HG03045 (cell line): ENCODE results near the gene BLACAT1.

ENCODE experiments used
- ATAC-seq: cut with Tn5 transposase; IDR thresholded peaks from one replicate; pipeline ENCODE4 v1.9.1; 2021; ENCODE audit warnings: mild to moderate bottlenecking, moderate library complexity; ENCODE audit not compliant: unreplicated experiment

The BLACAT1 gene

DNA sequence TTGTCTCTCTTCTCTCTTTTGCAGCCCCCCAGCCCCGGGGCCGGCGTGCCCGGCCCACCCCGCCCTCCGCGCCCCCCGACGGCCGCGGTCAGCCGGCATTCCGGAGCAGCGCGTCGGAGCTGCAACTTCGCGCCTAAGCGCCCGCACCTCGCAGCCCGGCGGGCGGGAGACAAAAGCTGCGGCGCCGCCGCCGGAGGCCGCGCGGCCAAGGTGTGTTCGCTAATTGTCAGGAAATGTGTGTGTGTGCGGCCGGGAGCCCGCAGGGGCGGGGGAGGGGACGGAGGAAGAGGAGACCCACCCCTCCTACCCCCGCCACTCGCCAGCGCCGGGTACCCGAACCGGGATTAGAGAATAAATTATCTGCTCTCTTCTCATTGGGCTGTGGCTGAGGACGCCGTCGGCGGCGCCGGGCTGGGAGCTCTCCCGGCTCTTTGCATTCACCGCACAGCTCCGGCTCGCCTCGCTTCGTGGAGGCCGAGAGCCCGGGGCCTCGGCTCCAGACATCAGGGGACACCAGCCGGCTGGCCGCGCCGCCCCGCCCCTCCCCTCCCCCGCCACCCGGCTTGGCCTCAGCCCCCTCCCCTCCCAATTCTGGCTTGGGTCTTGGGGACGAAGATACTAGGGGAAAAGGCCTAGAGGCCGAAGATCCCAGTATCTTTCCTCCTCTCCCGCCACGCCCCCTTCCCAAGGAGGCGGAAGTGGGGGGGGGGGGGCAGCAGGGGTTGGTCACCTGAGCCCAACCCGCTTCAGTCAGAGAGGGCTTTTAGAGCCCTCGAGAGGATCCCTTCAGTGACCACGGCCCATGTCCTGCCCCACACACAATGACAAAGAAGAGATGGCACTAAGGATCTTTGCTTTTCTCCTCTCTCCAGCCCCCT lies 1.3 kb upstream of the BLACAT1 start:
- no peak for ATAC-seq

DNA sequence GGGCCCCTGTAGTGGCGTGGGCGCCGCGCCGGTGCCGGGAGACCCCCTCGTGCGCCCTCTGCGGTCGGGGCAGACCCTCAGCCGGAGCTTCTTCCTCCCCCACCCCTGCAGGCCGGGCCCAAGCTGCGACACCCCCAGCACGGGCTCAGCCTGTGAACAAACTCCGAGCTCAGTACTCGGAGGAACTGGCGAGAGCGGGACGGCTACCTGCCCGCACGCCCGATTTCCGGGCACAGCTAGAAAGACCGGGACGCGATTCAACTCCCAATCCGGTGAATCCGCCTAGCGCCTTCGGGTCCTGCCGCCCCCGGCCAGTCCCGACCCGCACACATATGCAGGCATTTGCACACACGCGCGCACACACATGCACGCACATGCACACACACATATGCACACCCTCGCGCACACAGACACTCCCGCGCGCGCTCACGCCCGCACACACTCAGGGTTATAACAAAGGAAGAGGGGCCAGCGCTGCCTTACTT lies 580 bp upstream of the BLACAT1 start:
- no peak for ATAC-seq

DNA sequence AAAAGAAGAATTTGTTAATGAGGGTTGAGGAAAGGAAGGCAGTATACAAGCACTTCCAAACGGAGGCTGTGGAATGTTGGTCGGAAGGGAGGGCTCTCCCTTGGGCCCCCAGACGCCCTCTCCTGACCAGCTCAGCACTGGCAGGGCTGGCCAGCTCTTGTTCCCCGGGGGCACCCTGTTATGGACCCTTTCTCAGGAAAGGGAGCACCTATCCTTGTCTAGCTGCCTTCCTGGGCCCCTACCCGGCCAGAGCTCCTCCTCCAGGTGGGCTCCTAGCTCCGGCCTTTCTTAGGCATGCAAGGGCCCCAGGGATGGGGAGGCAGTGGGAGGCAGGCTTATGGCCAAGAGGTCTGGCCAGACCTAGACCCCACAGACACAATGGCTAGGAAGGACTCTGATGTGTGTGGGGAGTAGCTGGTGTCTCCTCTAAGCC lies 926 bp downstream of the BLACAT1 start:
- ATAC-seq: no peak

DNA sequence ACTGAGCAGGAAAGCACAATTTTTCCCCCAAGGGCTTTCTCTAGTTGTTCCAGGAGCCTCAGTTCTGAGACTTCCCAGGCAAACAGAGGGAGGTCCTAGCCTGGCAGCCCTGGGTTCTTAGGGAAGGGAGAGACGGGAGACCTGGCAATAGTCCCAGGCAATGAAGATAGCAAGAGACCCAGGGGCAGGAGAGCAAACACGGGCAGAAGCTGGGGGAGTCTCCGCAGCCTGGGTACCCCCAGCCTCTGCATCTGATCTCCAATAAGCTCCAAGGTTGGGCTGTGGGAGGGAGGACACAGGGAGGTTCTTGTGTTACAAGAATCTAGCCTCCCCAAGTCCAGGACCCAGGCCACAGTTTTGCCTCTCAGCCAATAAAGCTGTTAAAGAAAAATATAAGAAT lies 2.4 kb downstream of the BLACAT1 start:
- no peak for ATAC-seq

DNA sequence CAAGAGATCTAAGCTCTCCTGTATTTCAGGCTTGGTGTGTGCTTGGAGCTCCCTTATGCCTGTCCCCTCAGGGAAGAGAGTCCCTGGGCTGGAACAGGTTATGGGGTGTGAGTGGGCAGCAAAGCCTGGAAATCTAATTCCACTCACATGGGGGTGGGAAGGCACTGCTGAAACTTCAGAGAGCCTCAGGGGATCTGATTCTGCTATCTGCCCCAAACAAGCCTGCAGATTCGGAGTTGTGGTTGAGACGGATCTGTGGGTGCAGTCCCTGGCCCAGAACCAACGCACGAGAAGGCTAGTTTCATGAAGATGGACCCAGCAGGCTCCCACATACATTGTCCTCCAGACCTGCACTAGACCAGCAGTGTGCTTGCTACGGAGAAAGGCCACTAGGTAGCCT lies 2.9 kb downstream of the BLACAT1 start:
- no peak for ATAC-seq

DNA sequence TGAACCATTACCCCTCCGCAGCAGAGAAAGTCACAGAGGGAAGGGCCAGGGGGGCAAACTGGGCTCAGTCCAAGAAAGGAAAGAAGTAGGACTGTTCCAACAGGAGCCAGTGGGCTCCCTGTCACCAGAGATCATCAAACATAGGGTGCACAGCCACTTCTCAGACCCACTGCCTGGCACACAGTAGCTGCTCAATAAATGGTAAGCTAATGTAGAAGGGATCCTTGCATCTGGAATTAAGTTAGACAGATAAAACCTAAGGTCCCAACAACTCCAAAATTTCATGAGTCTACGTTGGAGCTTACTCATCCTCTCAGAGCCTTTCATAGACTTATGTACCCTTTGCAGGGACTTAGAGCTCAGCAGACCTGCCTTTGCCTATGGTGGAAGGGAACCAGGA lies 3.5 kb downstream of the BLACAT1 start:
- ATAC-seq: no peak

DNA sequence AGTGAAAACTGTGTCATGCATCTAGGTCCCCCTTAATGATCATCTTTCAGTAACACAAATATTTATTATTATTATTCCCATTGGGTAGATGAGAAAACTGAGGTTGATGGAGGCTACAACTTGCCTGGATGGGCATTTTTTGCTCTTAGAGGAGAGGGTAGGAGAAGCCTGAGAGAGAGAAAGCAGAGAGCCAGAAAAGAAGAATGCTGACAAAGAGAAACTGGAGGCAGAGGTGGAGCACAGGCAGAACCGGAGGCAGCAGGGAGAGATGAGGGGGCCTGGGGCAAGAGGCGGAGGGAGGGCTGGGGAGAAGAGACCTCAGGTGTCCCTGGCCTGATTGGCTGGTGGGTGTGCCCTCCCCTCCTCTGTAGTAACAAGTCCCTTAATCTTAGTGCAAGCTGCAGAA lies 4.1 kb downstream of the BLACAT1 start:
- ATAC-seq: no peak

DNA sequence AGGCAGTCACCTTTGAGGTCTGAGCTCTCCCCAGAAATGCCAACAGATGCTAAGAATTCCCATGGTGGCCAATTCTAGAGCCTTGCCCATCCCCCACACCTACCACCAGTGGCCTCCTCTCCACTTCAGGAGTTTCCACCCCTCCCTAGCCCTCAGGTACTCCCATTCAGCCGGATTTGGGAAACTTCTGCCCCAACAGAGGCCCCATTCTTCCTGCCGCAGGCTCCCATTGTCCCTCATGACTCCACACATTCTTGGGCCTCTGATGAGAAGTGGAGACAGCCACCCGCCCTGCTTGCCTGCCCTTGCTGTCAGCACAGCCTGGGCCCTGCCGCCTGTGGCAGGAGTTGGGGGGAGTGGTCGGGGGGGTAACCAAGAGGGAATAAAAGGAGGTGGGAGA lies 4.6 kb downstream of the BLACAT1 start:
- no peak for ATAC-seq

DNA sequence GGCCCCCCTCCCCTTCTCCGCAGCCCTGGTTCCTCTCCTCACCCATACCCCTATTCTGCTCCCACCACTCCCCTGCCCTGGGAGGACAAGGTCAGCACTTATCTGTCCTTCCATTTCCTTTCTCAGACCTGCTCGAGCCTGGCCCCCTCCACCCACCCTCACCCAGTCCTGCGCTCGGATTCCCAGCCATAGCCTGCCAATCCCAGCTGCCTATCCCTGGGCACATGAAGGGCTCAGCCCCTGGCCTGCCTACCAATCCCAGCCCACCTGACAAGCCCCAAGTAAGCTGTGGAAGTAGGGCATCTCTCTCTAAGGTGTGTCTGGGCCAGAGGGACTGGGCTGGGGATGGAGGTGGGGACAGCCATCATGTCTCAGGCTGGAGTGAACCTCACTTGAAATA lies 5.4 kb downstream of the BLACAT1 start:
- ATAC-seq: no peak

DNA sequence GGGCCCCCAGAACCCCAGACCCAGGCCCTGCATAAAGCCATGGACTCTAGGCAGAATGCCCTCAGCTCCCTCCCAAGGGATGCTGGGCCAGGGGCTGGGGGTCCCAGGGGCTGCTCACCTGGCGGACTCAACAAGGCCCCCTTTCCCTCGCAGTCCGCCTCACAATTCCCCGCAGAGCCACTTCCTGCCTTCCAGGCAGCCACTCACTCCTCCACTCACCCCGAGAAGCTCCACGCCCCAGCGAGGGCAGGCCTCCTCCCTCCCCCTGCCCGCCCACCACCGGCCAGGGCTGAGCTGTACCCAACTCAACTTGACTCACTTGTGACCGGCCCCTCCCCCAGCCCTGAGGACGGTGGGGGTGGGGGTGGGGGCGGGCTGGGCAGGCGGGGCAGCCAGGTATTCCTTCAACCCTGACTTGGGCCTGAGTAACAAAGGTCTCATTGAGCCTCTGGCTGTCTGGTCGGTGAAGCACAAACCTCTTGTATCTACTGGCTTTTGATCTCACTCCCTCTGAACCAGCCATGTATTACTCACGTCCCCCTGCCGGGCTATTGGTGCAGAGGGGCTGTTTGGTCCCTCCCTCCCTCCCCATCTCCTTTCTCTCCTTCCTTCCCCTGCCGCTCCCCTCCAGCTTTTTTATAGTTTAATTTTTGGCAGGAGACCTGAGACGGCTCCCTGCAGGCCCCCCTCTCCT lies 5.9 kb downstream of the BLACAT1 start:
- no peak for ATAC-seq

DNA sequence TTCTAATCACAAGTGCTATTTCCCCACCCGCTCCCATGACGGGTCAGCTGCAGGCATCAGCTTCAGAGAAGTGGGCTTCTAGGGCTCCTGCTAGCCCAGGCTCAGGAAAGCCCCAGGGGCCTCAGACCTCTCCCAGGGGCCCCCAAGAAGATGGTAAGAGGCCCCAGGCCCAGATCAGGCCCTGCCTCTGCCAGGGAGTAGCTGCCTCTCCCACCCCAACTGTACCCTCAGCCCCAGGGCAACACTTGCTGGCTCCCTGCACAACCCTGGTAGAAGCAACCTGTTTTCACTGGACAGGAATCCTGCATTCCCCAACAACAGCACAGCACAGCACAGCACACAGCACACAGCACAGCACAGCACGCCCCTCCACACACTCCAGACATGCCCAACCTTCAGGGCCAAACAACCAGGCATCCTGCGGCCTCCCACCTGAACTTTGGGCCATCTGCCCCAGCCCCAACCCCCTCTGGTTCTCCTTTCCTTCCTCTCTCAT lies 6.5 kb downstream of the BLACAT1 start:
- no peak for ATAC-seq

DNA sequence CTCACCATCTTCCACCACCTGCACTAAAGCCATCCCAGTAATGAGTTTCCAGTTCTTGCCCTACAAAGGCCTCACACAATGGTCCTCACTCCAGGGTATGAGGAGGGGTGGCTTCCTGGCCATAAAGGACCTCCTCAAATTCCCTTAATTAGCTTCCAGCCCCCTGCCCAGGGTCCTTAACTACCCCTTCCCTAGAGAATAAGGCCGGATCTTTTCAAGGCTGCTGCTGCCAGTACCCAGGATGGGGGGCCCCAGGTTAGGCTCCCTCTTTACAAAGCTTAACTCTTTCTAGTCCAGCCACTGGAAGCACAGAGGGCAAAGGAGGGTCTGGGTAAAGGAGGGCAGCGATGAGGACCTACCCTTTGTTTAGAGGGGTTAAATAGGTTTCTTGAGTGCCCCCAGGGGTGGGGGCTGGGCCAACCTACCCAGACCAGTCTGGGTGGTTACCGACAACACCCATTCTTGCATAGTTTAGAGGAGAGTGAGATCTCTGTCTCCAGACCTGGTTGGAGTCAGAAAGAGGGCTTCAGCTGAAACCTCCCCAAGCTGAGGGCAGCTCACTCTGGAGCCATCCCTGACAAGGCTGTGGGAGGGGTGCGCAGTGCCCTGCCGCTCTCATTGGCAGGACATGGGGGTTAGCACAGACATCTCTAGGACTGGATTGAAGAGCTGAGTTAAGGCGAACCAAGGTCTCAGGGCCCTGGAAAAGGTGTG lies 7.1 kb downstream of the BLACAT1 start:
- ATAC-seq: no peak

DNA sequence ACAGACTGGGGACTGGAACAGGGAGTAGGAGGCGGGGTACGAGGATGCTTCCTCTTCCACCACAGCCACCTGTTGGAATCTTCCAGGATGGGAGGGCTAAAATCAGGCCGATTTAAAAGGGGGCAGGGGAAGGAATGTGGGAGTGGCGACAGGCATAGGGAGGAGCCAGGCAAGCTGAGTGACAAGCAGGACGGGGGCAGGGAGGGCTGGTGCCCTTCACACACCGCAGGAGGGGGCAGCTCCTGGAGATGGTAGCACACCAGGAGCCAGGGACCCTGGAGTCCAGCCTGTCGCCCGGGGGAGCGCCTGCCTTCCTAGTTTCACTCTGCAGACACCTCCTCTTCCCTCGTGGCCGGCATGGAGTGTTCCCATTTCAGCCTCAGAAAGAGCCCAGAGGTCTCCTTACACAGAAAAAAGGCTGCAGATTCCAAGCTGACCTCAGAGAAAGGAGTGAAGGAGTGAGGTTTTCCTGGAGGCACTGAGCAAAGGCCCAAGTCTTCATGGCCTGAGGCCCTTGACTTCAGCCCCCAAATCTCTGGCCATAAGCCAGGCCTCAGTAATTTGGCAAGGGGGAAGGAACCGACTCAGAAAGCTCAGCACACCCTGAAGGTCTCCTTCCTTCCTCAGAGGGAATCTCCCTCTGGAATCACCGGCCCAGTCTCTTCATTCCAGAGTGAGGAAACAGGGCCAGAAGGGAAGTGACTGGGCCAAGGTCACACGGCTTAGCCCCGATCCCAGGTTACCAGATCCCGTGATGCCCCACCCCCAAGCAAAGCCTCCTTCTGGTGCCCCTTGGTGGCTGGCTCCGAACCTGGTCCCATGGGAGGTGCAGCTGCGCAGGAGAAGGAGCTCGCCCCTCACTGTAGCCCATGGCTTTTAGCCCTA lies 8.1 kb downstream of the BLACAT1 start:
- no peak for ATAC-seq

DNA sequence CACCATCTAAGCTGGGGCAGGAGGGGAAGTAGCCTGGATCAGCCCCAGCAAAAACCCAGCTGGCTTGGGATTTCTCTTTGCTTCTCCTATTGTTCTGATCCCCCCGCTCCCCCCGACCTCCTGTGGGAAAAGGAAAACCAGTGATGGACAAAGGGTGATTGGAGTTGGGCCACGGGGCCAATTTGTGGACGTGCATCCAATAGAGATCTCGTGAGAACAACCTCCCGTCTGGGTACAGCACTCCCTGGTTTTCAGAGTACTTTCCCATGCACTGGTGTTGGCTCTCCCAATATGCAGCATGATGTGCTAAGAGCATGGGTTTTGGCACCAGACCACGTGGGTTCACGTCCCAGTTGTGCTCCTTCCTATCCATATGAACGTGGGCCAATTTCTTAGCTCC lies 9.0 kb downstream of the BLACAT1 start:
- no peak for ATAC-seq

DNA sequence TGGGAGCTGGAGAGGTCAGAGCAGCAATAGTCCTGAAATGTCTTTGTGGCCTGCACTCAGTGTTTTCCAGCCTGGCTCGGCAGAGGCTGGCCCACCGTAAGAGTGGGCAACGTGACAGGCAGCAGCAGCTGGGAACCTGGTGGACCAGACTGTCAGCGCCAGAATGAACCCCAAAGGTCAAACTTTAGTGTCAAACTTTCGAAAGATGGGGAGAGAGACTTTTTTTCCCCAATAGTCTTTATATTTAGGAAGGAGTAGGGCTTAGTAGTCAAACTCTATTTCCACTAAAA lies 10.3 kb downstream of the BLACAT1 start:
- ATAC-seq: no peak

DNA sequence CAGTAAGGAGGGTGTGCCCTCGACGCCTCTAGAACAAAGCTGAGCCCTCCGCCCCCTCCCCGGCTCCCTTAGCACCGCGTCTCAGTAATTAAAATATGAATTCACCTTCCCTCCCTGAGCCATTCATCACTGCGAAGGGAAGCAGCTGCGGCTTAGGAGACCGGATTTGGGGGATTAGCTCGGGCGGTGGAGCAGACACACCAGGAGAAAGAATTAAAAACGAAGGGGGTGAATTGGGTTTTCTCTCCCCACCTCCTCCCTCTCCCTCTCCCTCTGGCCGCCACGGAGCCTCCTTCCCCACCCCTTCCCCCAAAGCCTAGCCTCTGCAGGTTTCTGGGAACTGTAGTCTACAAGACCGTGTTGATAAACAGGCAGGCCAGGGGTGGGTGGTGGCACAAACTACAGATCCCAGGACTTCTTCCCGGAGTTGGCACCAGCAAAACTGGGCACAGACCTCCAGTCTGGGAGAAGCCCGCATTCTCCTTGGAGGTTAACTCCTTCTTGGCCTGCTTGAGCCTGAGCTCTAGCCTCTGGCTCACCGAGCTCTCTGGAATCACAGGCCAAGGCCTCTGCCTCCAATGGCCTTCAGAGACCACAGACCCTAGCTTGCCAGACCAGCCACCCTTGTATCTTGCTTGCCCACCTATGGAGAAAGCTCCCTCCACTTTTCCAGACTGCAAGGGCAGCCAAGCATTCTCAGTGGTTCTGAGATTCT lies 10.8 kb downstream of the BLACAT1 start:
- no peak for ATAC-seq

DNA sequence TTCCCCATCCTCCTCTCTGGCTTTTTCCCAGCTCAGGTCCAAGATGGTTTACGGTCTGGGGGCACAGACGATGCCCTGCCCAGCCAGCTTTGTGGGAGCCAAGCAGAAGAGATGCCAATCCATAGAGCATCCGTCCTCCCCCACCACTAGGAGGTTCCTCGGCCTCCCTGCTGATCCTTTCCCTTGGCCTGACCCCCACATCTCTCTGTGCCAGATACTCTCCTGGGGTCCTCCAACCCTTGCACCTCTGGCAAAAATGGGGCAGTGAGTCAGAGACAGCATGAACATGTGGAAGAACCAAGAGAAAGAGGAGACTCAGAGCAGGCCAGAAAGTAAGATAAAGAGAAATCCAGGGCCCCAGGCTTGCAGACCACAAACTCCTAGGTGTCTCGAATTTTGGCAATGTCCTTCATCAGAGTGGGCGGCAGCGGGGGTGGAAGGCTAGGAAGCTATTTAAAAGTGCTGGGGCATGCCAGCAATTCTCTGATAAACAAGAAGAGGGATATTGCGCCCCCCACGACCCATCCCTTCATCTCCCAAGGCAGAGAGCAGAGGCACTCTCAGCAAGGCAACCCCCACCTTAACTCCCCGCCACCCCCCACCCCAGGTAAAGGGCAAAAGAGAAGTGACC lies 11.4 kb downstream of the BLACAT1 start:
- no peak for ATAC-seq

DNA sequence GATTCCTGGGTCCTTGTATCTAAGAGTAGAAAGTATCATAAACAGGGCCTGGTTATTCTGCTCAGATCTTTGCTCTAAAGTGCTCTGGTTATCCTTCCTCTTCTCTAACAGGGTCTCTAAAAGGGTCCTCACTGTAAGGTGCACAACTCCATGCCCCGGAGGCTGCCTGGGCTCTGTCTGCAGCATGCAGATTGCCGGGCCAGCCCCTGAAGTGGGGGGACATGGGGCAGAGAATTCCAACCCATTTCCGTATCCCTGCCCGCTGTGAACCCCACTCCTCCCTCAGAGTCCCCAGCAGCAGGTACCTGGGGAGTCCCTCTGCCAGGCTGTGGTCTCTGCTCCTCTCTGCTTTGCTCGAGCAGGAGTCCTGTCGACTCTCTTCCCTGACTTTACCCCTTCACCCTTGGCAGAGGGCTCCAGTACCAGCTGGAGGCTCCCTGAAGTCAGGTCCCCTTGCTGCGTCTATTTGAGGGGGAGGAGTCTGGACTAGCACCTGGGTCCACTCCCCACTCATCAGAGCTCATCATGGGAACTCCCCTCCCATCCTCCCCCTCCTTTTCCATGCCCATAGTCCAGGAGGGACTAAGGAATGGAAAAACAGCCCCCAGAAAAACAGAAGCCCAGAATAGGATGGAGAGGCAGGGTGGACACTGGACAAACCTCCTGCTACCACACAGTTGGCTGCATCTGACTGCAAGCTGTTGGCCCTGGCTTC lies 12.1 kb downstream of the BLACAT1 start:
- ATAC-seq: no peak
